ENCODE data around the gene ESM1. TPM values are rescaled to one million over a fixed set of nuclear protein-coding genes. Genes with fewer than 3 reads are reported as not detected.

ESM1 gene
- total and polyA plus RNA-seq, 9 of the 15 experiments (the other 6 are each of a cell fraction or from before 2014, with no cell fraction given): not detected

DNA sequence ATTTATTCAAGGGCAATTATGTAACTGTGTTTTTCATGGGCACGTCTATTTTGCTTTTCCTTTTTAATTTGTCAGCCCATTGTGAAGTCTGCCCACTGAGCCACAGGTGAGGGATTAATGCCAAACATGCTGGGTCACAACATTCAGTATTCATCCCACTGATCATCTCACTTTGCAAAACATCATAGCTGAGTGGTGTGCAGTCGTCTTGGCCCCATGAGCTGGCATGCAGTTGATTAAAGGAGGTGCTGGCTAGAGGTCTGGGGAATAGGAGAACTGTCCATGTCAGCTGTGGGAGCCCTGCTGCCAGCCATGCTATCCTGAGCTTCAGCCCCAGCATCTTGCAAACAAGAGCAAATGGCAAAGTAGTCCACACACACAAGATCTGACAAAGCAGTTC is 11.7 kb upstream of the ESM1 start:
- no peak overlapping the region for H3K4me3 ChIP-seq
- no peak overlapping the region for H3K27ac ChIP-seq (ENCODE audit: extremely low read depth, low read depth, low read length)
- H3K36me3 ChIP-seq (ENCODE audit: control insufficient read depth, insufficient read depth, low read length): no peaks in the 10 kb centered on the region
- no peaks in the 10 kb centered on the region for H3K9me3 ChIP-seq (replicated peaks; ENCODE audit: control insufficient read depth, insufficient read depth, low read depth, low read length)
- POLR2A ChIA-PET: no interaction called here
- no peaks in the 10 kb centered on the region for H3K4me1 ChIP-seq (replicated peaks in 1 of 2; ENCODE audit: control insufficient read depth in 2 of 2, insufficient read depth in 2 of 2, low read length in 2 of 2)
- H3K9ac ChIP-seq (ENCODE audit: insufficient read depth in 1 of 2, low read depth in 2 of 2, low read length in 2 of 2): no peak overlapping the region
- no peak overlapping the region for H2AFZ ChIP-seq (ENCODE audit: low read depth, low read length)
- CTCF ChIA-PET (ENCODE audit: low intra/inter-chr PET ratio): no interaction called here
- ATAC-seq (no peak), DNase-seq (ENCODE audit: extremely low read depth in 1 of 4, low spot score in 3 of 4) (no peak), FAIRE-seq (no peak)
- H4K20me1 ChIP-seq (replicated peaks; ENCODE audit: control insufficient read depth, insufficient read depth, low read length): no peaks in the 10 kb centered on the region
- no peaks in the 10 kb centered on the region for H3K9me1 ChIP-seq (ENCODE audit: control insufficient read depth, insufficient read depth, low read length)
- intact Hi-C loops (cut with micrococcal nuclease) (no loop called here), in situ Hi-C loops (cut with MboI) (no loop called here)
- H3K79me2 ChIP-seq (ENCODE audit: control insufficient read depth, insufficient read depth, low read length): no peaks in the 10 kb centered on the region
- H3K4me2 ChIP-seq (ENCODE audit: insufficient read depth, low read length): no peak overlapping the region
- H3K27me3 ChIP-seq (ENCODE audit: control insufficient read depth in 2 of 2, insufficient read depth in 2 of 2, low read length in 2 of 2): peaks cover 3 to 15% of the 10 kb centered on the region in 2 experiments; a peak in 3 of 5 replicates
- no peak for TF ChIP-seq PHF20 (IDR thresholded peaks at IDR 0.05; ENCODE audit: partially characterized antibody)
- no peak for TF ChIP-seq STAG1 (CRISPR knock-in tag; IDR thresholded peaks at IDR 0.05; ENCODE audit: borderline replicate concordance)
- TF ChIP-seq ZC3H4 (CRISPR knock-in tag; IDR thresholded peaks at IDR 0.05; ENCODE audit: borderline replicate concordance): no peak
- TF ChIP-seq, protein P1, sequence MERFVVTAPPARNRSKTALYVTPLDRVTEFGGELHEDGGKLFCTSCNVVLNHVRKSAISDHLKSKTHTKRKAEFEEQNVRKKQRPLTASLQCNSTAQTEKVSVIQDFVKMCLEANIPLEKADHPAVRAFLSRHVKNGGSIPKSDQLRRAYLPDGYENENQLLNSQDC (CRISPR knock-in tag; IDR thresholded peaks at IDR 0.05): no peak
- TF ChIP-seq ZNF165 (CRISPR knock-in tag; IDR thresholded peaks at IDR 0.05; ENCODE audit: borderline replicate concordance): no peak
- no peak for TF ChIP-seq RHOXF2B (CRISPR knock-in tag; conservative IDR thresholded peaks at IDR 0.05)
- no peak for TF ChIP-seq CHD4 (IDR thresholded peaks at IDR 0.05; ENCODE audit: insufficient read depth, insufficient replicate concordance, low read depth, low read length, poor library complexity, severe bottlenecking)
- no peak for TF ChIP-seq LCOR (CRISPR knock-in tag; IDR thresholded peaks at IDR 0.05)
- no peak for TF ChIP-seq FOXK1 (CRISPR knock-in tag; IDR thresholded peaks at IDR 0.05; ENCODE audit: borderline replicate concordance)
- TF ChIP-seq GABPA (tag; conservative IDR thresholded peaks at IDR 0.05; ENCODE audit: low read depth): no peak
- BruUV-seq (replicated peaks): no TSS peak
- WGBS (ENCODE audit: insufficient coverage, low coverage, missing lambda C conversion rate): 0% methylated on average over 2 of the region's 2 CpGs
